Measurements from ENCODE around the gene ALOXE3. TPM values are rescaled to one million over a fixed set of nuclear protein-coding genes. Genes with fewer than 3 reads are reported as not detected.

ALOXE3 gene
- total and polyA plus RNA-seq, 12 donors, result not detected

- H3K9me3 ChIP-seq (replicated peaks in 1 of 3), result no peaks in the 10 kb centered on the region
- no peak overlapping the region for H3K4me3 ChIP-seq
- WGBS, 4 donors, result 68 to 79% (median 75%) methylated on average over 12 of the region's 12 CpGs
- peak in 1 of 7 donors; percentile 11 for DNase-seq
- peaks cover 0 to 6% of the 10 kb centered on the region in 2 donors for H3K4me1 ChIP-seq (replicated peaks in 1 of 2)
- no peak overlapping the region for H3K27ac ChIP-seq
- no peaks in the 10 kb centered on the region for H3K36me3 ChIP-seq (replicated peaks in 1 of 2)
- intact Hi-C loops (cut with DNase I), result no loop called here
- no peak for TF ChIP-seq POLR2A (IDR thresholded peaks at IDR 0.05)
- no peak for TF ChIP-seq CTCF (IDR thresholded peaks at IDR 0.05)
- H3K27me3 ChIP-seq, result no peaks in the 10 kb centered on the region
These were observed 15.1 kb upstream of the ALOXE3 start for GRCh38 chr17:8133399-8133798.

GRCh38 chr17:8131844-8132441, 13.6 kb upstream of the ALOXE3 start:
- H3K27ac ChIP-seq, result no peak overlapping the region
- intact Hi-C loops (cut with DNase I), result no loop called here
- TF ChIP-seq CTCF (IDR thresholded peaks at IDR 0.05) (no peak), POLR2A (IDR thresholded peaks at IDR 0.05) (no peak)
- H3K4me3 ChIP-seq, result no peak overlapping the region
- H3K27me3 ChIP-seq, result no peaks in the 10 kb centered on the region
- peaks cover 0 to 5% of the 10 kb centered on the region in 2 donors for H3K4me1 ChIP-seq (replicated peaks in 1 of 2)
- H3K9me3 ChIP-seq (replicated peaks in 1 of 3), result no peaks in the 10 kb centered on the region
- H3K36me3 ChIP-seq (replicated peaks in 1 of 2), result no peaks in the 10 kb centered on the region
- DNase-seq, result peak in 1 of 7 donors; percentile 14
- WGBS, 4 donors, result 52 to 66% (median 61%) methylated on average over 3 of the region's 3 CpGs

- intact Hi-C loops (cut with DNase I), result loop anchor here in 1 of 2 donors (10.0 kb wide), 1 partner anchor 57 kb away; no protein-coding TSS in a partner anchor
- TF ChIP-seq POLR2A (IDR thresholded peaks at IDR 0.05), result no peak
- no peak for TF ChIP-seq CTCF (IDR thresholded peaks at IDR 0.05)
- Histone ChIP-seq H3K36me3 (replicated peaks in 1 of 2) (no peaks in the 10 kb centered on the region), H3K9me3 (replicated peaks in 1 of 3) (no peaks in the 10 kb centered on the region), H3K27ac (no peak overlapping the region), H3K4me1 (replicated peaks in 1 of 2) (peaks cover 23 to 42% of the 10 kb centered on the region in 2 donors), H3K27me3 (peaks cover 6% of the 10 kb centered on the region), H3K4me3 (no peak overlapping the region)
- DNase-seq, result no peak
- 82 to 87% (median 83%) methylated on average over 14 of the region's 14 CpGs for WGBS, 4 donors
These were observed 9.9 kb upstream of the ALOXE3 start for GRCh38 chr17:8128125-8128784.

GRCh38 chr17:8126491-8127066, 8.3 kb upstream of the ALOXE3 start:
- Histone ChIP-seq H3K27me3 (peaks cover 6% of the 10 kb centered on the region), H3K27ac (peak overlapping the region in 3 of 5 donors; percentile 64 to 73 (median 65)), H3K36me3 (replicated peaks in 1 of 2) (no peaks in the 10 kb centered on the region), H3K9me3 (replicated peaks in 1 of 3) (no peaks in the 10 kb centered on the region), H3K4me3 (peak overlapping the region in 3 of 4 donors; percentile 40 to 67 (median 45)), H3K4me1 (replicated peaks in 1 of 2) (peaks cover 38 to 58% of the 10 kb centered on the region in 2 donors)
- WGBS, 4 donors, result 0 to 1% (median 1%) methylated on average over 16 to 45 of the region's 45 CpGs
- peak in 3 of 7 donors; percentile 40 to 55 (median 54) for DNase-seq
- TF ChIP-seq POLR2A (IDR thresholded peaks at IDR 0.05), result no peak
- no peak for TF ChIP-seq CTCF (IDR thresholded peaks at IDR 0.05)
- intact Hi-C loops (cut with DNase I), result loop anchor here in 1 of 2 donors (10.0 kb wide), 1 partner anchor 58 kb away; no protein-coding TSS in a partner anchor
